ENCODE results near the gene KIAA1671.

KIAA1671 gene

GRCh38 chr22:25092119-25092518 lies 139.6 kb downstream of the KIAA1671 start:
- Histone ChIP-seq H3F3A (ENCODE audit: insufficient read depth) (no peaks in the 10 kb centered on the region), H3K27ac (ENCODE audit: low read depth, low read length) (no peak overlapping the region), H3K9me3 (ENCODE audit: insufficient read depth, low read length) (no peaks in the 10 kb centered on the region), H3K79me2 (ENCODE audit: insufficient read depth, low read length) (no peaks in the 10 kb centered on the region), H3K4me2 (ENCODE audit: low read depth, low read length, poor library complexity, severe bottlenecking) (no peak overlapping the region), H3K36me3 (ENCODE audit: low read length) (no peaks in the 10 kb centered on the region), H3K9me2 (replicated peaks; ENCODE audit: insufficient read depth, low read length) (no peaks in the 10 kb centered on the region), H2AFZ (ENCODE audit: low read depth, low read length, severe bottlenecking) (no peak overlapping the region), H3K4me3 (ENCODE audit: insufficient read depth, low read length, poor library complexity, severe bottlenecking) (no peak overlapping the region), H3K27me3 (ENCODE audit: low read length) (no peaks in the 10 kb centered on the region), H3K9ac (ENCODE audit: low read length) (no peak overlapping the region), H4K20me1 (ENCODE audit: low read depth, low read length) (no peaks in the 10 kb centered on the region)
- TF ChIP-seq EZH2phosphoT487 (conservative IDR thresholded peaks at IDR 0.05; ENCODE audit: low read length) (no peak), CTCF (IDR thresholded peaks at IDR 0.05; ENCODE audit: insufficient read depth, low read length, poor library complexity, severe bottlenecking) (no peak)

- no peaks in the 10 kb centered on the region for H3K9me2 ChIP-seq (replicated peaks; ENCODE audit: insufficient read depth, low read length)
- no peaks in the 10 kb centered on the region for H3K27me3 ChIP-seq (ENCODE audit: low read length)
- no peak overlapping the region for H3K27ac ChIP-seq (ENCODE audit: low read depth, low read length)
- H3K36me3 ChIP-seq (ENCODE audit: low read length), result no peaks in the 10 kb centered on the region
- no peak overlapping the region for H3K4me2 ChIP-seq (ENCODE audit: low read depth, low read length, poor library complexity, severe bottlenecking)
- no peak overlapping the region for H2AFZ ChIP-seq (ENCODE audit: low read depth, low read length, severe bottlenecking)
- no peak overlapping the region for H3K9ac ChIP-seq (ENCODE audit: low read length)
- H4K20me1 ChIP-seq (ENCODE audit: low read depth, low read length), result no peaks in the 10 kb centered on the region
- TF ChIP-seq EZH2phosphoT487 (conservative IDR thresholded peaks at IDR 0.05; ENCODE audit: low read length) (no peak), CTCF (IDR thresholded peaks at IDR 0.05; ENCODE audit: insufficient read depth, low read length, poor library complexity, severe bottlenecking) (no peak)
- no peaks in the 10 kb centered on the region for H3K79me2 ChIP-seq (ENCODE audit: insufficient read depth, low read length)
- no peak overlapping the region for H3K4me3 ChIP-seq (ENCODE audit: insufficient read depth, low read length, poor library complexity, severe bottlenecking)
- no peaks in the 10 kb centered on the region for H3F3A ChIP-seq (ENCODE audit: insufficient read depth)
- H3K9me3 ChIP-seq (ENCODE audit: insufficient read depth, low read length), result no peaks in the 10 kb centered on the region
These were observed 142.1 kb downstream of the KIAA1671 start for GRCh38 chr22:25094579-25094978.

GRCh38 chr22:25095869-25096268 lies 143.4 kb downstream of the KIAA1671 start:
- Histone ChIP-seq H3K9me3 (ENCODE audit: insufficient read depth, low read length) (no peaks in the 10 kb centered on the region), H2AFZ (ENCODE audit: low read depth, low read length, severe bottlenecking) (no peak overlapping the region), H3F3A (ENCODE audit: insufficient read depth) (no peaks in the 10 kb centered on the region), H3K27ac (ENCODE audit: low read depth, low read length) (no peak overlapping the region), H3K9ac (ENCODE audit: low read length) (no peak overlapping the region), H3K9me2 (replicated peaks; ENCODE audit: insufficient read depth, low read length) (no peaks in the 10 kb centered on the region), H3K36me3 (ENCODE audit: low read length) (no peaks in the 10 kb centered on the region), H3K79me2 (ENCODE audit: insufficient read depth, low read length) (no peaks in the 10 kb centered on the region), H3K4me3 (ENCODE audit: insufficient read depth, low read length, poor library complexity, severe bottlenecking) (no peak overlapping the region), H4K20me1 (ENCODE audit: low read depth, low read length) (no peaks in the 10 kb centered on the region), H3K27me3 (ENCODE audit: low read length) (no peaks in the 10 kb centered on the region), H3K4me2 (ENCODE audit: low read depth, low read length, poor library complexity, severe bottlenecking) (no peak overlapping the region)
- TF ChIP-seq EZH2phosphoT487 (conservative IDR thresholded peaks at IDR 0.05; ENCODE audit: low read length) (no peak), CTCF (IDR thresholded peaks at IDR 0.05; ENCODE audit: insufficient read depth, low read length, poor library complexity, severe bottlenecking) (no peak)

Data from SU-DHL-6 (cell line).